Endometrium (tissue), 2 donors: ENCODE data around the gene MYMX.

ENCODE experiments used
- FAIRE-seq: peaks from 2 replicates; lab custom pipeline; 2012; peaks lifted over from hg19 to GRCh38; lab: Jason Lieb, UNC
- donor health status: control.
- donor health status: control.

MYMX gene

GRCh38 chr6:44264154-44265006 is 47.7 kb downstream of the MYMX start:
- no peak for FAIRE-seq

- no peak for FAIRE-seq
Measured at GRCh38 chr6:44265007-44265721, 48.4 kb downstream of the MYMX start, which contains the start of gene NFKBIE. NFKBIE (minus strand) TSS chr6:44265551; CDS start chr6:44265346, 205 bp downstream.

DNA sequence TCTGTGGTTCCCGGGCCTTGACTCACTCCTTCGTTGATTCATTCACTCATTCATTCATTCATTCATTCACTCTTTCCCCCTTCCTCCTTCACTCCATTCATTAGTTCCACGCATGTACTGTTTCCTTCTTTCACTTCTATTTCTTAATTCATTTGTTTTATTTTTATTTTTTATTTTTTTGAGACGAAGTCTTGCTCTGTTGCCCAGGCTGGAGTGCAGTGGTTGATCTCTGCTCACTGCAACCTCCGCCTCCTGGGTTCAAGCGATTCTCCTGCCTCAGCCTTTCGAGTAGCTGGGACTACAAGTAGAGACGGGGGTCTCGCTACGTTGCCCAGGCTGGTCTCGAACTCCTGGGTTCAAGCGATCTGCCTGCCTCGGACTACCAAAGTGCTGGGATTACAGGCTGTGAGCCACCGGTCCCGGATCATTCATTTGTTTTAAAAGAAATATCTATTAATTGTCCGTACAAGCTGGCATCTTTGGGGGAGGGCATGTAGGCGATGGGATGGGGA is 49.1 kb downstream of the MYMX start:
- no peak for FAIRE-seq

DNA sequence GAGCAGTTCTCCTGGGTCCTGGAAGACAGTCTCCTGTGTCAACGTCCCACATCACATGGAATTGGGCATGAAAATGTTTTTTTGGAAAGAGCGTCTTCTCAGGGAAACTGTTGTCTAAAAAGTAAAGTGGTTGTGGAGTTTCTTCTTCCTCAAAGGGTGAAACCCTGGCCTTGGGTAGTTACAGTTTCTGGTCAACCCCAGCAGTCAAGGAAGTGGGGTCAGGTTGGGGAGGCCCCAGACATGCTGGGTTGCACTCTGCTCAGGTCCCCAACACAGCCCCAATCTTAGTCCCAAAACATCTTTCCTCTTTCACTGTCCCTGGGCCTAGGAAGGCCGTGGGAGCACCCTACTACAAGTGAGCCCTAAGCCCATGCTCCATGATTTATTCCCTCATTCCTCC is 49.6 kb downstream of the MYMX start:
- no peak for FAIRE-seq

GRCh38 chr6:44267252-44267651 is 50.5 kb downstream of the MYMX start:
- no peak for FAIRE-seq
